IPS-NIHi7 (cell line): Measurements from ENCODE around the gene USP28.
A peak's percentile ranks its signal among the peaks of the same experiment; 100 is the strongest.

Experiments
- DNase-seq: peaks from one replicate; pipeline ENCODE4 v3.0.0; 2012; ENCODE audit warnings: mixed read lengths; ENCODE audit errors: extremely low spot score

The USP28 gene

DNA sequence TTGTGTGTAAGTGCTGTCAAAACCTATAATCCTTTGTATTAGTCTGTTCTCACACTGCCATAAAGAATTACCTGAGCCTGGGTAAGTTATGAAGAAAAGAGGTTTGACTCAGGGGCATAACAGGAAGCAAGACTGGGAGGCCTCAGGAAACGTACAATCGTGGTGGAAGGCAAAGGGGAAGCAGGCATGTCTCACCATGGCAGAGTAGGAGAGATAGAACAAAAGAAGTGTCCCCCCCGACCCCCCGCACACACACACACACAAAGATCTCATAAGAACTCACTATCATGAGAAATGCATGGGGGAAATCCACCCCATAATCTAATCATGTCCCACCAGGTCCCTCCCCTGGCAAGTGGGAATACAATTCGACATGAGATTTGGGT lies 2.3 kb upstream of the USP28 start:
- no peak for DNase-seq

DNA sequence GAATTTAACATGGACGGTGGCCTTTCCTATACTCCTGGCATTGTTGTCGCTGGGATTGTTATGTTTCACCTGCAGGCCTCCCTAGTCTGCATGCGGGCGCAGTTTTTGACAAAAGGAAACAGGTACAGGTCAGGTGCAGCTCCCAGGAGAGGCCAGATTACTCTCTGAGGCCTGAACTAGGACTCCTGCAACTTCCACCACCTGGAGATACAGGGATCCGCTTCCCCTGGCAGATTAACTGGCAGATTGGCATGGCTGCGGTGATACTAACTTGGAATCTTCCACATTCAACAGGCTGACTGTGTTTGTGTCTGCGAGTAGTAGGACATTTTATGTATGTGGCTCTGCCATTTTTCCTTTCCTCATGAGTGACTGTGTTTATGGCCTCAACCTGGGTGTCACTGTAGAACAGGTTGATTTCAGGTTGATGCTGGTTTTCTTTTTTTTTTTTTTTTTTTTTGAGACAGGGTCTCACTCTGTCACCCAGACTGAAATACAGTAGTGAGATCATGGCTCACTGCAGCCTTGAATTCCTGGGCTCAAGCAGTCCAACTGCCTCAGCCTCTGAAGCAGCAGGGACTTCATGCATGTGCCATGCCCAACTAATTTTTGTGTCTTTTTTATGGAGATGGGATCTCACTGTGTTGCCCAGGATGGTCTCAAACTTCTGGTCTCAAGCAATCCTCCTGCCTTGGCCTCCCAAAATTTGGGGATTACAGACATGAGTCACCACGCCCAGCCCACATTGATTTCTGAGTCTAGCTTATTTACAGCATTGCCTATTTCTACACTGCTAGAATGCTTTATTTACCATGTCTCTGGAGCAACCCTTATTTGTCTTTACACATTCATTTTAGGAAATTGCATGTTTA lies 1.7 kb upstream of the USP28 start:
- no peak for DNase-seq

DNA sequence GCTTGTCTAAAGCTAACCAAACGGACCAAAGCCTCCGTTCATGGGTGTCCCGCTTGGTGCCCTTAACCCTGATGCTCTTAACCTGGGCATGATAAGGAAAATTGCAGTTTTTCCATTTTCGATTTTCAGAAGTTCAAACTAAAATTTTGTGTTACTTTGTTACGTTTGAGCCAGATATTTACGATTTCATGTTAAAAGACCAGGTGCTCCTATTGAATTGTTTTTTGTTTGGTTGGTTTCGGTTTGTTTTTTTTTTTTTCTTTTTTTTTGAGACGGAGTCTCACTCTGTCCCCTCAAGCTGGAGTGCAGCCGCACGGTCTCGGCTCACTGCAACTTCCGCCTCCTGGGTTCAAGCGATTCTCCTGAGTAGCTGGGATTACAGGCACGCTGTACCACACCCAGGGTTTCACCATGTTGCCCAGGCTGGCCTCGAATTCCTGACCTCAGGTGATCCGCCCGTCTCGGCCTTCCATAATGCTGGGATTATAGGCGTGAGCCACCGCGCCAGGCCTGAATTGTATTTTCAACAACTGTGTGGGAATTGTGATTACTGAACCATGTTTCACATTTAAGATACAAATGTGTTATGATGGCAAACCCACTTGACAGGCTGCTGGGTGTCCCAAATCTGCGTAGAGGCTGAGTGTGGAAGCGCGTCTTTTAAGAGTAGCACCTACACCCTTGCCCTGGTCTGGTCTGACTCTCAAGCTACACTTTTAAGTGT lies 864 bp upstream of the USP28 start:
- no peak for DNase-seq

DNA sequence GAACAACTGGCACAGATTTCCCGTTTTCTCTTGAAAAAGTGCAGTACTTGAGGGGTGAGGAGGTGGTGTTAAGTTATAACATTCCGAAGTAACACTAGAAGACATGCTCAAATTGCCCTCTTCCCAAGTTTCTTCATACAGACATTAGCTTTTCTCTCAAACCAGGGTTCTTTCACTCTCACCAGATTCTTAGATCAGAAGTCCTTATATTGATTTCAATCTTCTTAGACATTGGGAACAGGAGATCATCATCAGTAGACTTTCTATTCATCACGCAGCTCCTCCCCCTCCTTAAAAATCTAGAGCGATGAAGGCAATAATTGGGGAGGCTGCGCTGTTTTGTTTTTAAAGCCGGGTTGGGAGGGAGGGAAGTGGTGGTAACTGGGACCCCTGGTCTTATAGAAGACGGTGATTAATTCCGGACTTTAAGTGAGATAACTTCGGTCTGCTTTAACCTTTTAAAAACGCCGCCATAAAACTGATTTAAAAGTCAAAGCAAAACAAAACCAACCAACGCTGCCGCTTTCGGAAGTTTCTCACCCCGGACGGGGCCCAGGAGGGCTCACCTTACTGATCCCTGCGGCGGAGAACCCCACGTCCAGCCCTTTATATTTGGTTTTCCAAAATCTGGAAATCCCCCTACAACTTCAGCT lies 665 bp downstream of the USP28 start:
- peak; percentile 10 for DNase-seq

DNA sequence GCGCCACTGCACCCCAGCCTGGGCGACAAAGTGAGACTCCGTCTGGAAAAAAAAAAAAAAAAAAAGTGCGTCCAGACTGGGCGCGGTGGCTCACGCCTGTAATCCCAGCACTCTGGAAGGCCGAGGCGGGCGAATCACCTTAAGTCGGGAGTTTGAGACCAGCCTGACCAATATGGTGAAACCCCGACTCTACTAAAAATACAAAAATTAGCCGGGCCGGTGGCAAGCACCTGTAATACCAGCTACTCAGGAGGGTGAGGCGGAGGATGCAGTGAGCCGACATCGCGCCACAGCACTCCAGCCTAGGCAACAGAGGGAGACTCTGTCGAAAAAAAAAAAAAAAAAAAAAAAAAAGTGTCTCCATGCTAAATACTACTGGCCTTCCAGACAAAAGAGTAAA lies 1.3 kb downstream of the USP28 start:
- DNase-seq = no peak

DNA sequence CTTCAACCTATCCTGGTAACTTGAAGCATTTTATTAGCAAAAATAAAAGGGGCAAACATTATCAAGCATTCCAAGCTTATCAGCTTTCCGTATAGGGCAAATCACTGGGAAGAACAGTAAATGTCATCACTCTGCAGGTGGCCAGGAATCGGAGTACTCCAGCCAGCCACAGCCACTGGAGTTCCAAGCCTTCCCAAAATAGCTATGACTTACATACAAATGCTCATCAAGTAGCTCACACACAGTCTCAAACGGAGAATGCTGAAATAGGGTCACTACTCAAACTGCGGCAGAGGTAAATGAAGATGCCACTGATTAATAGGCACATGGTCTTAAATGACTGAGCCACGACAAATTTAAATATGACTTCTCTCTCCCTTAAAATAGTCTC lies 2.1 kb downstream of the USP28 start:
- DNase-seq = peak; percentile 20

DNA sequence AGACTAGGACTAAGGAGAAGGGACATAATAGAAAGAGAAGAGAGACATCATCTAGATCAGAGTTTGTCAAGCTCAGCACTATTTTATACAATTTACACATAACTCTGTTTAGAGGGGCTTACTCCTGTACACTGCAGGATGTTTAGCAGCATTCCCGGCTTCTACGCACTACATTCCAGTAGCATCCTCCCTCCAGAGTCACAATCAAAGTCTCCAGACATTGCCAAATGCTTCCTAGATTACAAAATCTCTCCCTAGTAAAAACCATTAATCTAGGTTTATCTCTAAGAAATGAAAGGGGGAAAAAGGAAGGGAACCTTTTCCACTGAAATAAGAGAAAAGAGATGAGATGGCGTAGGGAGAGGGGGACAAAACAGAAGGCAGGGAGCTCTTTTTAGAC lies 4.0 kb downstream of the USP28 start:
- no peak for DNase-seq

DNA sequence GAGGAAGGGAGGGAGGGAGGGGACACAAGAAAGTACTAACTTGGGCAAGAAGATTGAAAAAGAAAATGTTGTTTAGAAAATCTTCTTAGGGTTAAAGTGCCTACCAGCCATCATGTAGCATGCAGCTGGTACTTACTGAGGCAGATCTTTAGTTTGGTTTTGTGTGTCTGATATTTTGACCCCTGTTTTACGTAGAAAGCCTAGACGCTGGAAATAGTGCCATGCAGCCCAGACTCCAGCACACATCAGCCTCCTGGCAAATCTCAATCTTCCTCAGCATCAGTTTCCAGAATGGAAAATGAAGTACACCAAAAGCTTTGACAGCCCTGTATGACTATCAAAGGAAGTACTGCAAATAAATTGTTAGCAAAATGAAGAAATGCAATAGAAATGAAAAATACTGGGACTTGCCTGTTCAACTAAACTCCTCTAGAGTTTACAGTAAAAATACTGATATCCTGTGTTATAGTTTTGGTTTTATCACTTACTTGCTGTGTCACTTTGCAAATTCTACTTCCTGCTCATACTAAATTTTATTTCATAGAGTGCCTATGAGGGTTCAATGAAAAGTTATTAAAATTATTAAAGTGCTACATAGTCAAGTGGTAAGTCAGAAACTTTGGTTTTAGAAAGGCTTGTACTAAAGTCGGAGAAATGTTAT lies 7.4 kb downstream of the USP28 start:
- DNase-seq = no peak

DNA sequence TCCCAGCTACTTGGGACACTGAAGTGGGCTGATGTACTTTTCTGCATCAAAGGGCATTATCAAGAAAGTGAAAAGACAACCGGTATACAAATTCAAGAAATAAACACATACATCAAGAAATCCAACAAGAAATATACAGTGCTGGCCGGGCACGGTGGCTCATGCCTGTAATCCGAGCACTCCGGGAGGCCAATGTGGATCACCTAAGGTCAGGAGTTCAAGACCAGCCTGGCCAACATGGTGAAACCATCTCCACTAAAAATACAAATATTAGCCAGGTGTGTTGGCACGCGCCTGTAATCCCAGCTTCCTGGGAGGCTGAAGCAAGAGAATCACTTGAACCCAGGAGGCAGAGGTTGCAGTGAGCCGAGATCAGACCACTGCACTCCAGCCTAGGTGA lies 9.5 kb downstream of the USP28 start:
- DNase-seq = no peak

DNA sequence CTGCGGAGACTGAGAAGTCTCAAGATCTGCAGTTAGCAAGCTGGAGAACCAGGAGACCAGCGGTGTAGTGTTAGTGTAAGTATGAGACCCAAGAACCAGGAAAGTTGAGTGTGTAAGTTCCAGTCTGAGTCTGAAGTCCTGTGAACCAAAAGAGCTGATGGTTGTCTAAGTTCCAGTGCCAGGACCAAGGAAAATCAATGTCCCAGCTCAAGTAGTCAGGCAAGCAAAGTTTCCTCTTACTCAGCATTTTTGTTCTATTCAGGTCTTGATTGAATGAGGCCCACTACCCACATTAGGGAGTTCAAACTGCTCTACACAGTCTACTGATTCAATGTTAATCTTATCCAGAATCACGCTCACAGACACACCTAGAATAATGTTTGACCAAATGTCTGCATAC lies 11.0 kb downstream of the USP28 start:
- no peak for DNase-seq

DNA sequence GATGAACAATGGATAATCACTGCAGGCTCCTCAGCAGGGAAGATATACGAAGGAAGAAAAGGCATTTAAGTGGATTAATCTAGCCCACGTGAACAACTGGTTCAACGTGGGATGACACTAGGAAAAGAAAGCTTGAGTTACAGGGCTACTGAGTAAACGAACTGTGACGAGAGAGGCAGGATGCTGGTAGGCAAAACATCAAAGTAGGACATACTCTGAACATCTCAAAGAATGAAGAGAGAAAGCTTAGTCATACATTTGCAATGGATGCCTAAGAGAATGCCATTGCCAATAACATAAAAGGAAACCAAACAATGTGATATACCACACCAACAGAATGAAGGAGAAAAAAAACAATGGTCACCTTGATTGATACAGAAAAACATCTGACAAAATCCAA lies 12.9 kb downstream of the USP28 start:
- DNase-seq = peak; percentile 36

DNA sequence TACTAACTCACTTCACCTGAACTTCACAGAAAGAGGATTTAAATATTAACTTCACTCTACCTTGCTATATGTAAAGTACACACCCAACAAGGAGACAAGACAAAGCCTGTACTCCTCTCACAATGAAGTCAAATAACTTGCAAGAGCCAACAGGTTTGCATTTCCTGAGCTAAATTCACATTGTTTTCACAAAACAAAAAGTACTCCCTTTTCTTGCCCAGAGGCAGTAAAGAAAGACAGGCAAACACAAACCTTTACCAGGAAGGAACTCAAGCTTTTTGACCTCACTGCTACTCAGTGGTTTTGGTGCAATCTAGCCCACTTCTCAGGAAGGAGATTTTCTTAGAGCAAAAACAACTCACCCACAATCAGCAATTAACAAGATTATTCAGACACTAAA lies 15.7 kb downstream of the USP28 start:
- DNase-seq = peak; percentile 31

DNA sequence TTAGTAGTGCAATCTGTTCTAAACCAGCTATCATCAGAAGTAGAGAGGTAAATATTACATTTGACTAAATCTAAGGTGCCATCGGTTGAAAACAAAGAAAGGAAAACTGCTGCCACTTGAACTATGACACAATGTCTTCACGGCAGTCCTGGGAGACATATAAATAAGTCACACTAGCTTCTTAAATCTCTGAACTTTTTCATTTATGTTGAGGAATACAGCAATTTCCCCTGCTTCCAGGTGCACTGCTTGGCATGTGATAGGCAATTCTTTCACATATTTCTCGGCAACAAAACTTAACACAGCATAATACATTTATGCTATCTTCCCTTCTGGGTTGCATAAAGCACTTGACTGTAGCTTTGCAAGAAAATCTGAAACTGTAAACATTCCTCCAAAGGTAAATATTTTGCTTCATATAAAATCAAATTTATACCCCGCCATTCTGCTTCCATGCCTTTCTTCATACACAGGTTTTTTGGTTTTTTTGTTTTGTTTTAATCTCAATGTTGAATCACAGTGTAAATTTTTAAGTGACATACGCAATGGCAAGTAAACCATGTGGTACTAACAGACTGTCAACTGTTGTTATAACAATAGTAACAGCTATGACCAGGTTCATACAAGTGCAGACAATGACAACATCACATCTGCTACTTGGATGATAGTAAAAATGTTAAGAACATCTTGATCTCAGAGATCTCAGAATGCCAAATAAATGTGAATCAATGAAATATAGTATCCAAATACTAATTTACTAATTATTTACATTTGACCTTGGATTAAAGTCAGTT lies 18.2 kb downstream of the USP28 start:
- no peak for DNase-seq

DNA sequence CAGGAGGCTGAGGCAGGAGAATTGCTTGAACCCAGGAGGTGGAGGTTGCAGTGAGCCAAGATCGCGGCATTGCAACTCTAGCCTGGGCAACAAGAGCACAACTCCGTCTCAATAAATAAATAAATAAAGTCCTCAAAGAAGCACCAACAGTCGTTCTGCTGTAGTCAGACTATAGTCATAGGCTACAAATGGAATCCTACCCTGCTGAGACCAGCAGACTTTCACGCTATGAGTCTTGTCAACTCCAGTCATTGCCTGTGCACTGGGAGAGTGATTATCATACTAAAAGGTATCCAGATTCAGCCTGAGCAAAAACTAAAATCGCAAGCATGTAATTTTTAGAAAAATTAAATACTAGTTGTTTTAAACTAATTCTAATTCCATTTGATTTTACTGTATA lies 19.6 kb downstream of the USP28 start:
- no peak for DNase-seq

DNA sequence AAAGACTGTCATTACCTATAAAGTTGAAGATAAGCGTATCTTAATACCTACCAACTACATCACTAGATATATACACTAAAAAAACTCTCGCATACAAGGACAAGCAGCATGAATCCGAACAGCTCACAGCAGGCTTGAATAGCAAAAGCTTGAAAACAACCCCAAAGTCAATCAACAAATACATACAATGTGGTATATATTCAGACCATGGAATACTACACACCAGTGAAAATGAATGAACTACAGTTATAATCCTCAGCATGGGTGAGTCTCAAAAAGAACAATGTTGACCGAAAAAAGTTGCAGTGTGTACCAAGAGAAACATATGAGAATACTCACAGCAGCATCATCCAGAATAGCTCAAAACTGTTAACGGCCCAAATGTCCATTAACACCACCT lies 25.2 kb downstream of the USP28 start:
- no peak for DNase-seq

DNA sequence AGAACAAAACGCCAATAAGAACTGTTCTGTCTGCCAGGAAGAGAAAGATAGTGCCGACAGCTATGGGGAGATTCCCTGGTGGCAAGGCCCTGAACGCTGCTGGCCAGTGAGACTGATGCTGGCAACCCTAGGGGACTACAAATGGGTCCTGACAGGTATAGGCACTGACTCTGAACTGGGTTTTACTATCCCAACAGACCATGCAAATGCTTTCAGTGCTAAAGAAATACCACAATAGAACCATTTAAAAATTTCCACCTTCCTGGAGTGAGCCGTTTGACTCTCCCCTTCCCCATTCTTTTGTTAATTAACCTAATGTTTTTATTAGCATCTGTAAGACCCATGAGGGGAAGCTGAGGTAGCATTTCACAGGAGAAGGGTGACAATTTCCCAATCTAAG lies 25.7 kb downstream of the USP28 start:
- DNase-seq = peak; percentile 59

DNA sequence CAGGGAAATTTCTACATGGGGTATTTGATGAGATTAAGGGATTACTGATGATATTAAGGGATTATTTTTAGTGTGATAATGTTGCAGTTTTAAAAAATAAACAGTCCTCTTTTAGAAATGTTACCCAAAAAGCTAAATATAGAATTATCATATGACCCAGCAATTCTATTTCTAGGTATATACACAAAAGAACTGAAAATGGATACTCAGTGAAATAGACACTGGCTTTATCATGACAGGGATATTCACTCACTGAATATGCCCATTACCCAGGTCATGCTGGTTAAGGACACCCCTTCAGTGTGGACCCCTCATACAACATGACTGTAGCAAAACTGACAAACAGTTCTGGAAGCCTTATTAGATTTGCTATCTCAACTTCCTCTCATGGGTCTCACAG lies 27.8 kb downstream of the USP28 start:
- no peak for DNase-seq

DNA sequence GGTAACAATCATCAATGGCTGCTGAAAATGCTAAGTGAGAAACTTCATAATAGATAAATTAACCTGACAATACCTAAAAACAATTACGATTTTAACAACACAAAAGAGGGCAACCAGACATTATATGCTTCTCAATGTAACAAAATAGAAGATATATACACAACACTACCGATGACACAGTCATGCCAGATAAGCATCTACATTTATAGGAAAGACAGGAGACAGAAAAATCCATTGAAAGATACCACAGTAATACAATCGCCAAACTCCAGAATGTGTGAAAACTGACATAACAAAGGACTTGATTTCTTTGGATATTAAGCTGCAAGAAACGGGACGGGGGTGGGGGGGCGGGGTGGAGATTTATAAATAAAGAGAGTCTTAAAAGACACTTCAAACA lies 28.3 kb downstream of the USP28 start:
- no peak for DNase-seq

DNA sequence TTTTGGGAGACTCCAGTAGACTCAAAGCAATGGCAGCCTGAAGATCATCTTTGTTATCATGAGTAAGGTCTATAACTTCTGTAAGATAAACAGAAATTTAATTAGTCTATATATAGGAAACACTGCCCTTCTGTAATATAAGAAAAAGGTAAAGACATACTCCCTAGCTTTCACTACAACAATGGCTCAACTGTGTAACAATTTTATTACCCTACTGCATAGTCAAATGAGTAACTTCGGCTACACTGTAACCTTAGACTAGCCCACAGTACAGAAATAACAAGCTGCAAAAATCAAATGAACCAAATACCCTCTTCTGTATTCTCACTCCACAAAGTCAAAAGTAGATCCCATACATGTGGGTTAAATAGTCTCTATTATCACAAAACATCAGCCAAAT lies 33.7 kb downstream of the USP28 start:
- no peak for DNase-seq

DNA sequence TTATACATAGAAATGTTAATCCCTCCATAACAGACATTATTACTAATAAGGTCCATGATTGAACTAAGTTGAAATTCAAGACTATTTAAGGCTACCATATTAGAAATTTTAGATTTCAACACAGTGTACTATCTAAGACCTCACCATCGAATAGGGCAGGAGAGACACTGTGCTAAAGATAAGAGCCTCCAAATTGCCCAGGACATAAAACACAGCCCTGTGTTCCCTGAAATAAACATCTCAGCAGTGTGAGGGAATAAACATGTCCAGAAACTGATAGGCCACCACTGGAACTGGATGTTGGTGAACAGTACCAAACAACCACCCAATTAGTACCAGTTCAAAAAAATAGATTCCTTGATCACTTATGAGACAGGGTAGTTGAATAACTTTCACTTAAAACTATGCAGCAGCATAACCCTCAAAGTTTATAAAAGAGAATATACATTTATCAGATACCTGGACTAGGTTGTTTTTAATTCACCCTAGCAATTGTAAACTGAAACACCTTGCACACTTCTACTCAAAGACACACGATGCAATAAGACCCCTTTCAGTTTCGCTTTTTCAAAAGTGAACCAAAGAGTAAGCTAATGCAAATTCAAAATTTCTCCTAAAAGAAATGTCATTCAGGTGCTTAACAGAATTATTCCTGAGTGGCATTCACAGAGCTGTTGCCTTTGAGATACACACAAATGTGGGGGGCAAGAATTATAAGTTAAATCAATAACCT lies 34.3 kb downstream of the USP28 start:
- DNase-seq = no peak

DNA sequence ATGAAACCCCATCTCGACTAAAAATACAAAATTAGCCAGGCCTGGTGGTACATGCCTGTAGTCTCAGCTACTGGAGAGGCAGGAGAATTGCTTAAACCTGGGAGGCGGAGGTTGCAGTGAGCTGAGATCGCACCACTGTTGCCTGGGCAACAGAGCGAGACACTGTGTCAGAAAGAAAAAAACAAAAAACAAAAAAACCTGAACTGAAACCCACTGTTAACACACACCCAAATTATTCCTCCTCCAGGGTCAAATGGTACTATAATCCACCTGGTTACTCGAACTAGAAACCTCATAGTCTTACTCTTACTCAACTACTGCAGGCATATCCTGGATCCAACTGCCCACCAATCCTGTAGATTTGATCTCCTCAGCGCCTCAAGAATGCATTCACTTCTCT lies 35.5 kb downstream of the USP28 start:
- no peak for DNase-seq
